Parathyroid adenoma (tissue), 2 donors: Measurements from ENCODE around the gene RETREG3.

ENCODE experiments used
- H2AFZ ChIP-seq: fragments of 300-600 bp; sonication (generic); one replicate; pipeline ENCODE4 v1.7.0; 2017; ENCODE audit warnings: antibody characterized with exemption, mild to moderate bottlenecking
- H3K27ac ChIP-seq: fragments of 300-600 bp; sonication (generic); one replicate; pipeline ENCODE4 v1.7.0; 2017
- H3K27me3 ChIP-seq: fragments of 300-600 bp; sonication (generic); one replicate; pipeline ENCODE4 v1.7.0; 2017; ENCODE audit warnings: low read length; ENCODE audit not compliant: control insufficient read depth, insufficient read depth
- H3K36me3 ChIP-seq: fragments of 300-600 bp; sonication (generic); one replicate; pipeline ENCODE4 v1.7.0; 2017; ENCODE audit warnings: low read length; ENCODE audit not compliant: control insufficient read depth, insufficient read depth
- H3K4me1 ChIP-seq: fragments of 300-600 bp; sonication (generic); one replicate; pipeline ENCODE4 v1.7.0; 2017; ENCODE audit warnings: control low read depth
- H3K4me2 ChIP-seq: fragments of 300-600 bp; sonication (generic); one replicate; pipeline ENCODE4 v1.7.0; 2017; ENCODE audit warnings: low read length
- H3K4me3 ChIP-seq: fragments of 300-600 bp; sonication (generic); one replicate; pipeline ENCODE4 v1.7.0; 2017; ENCODE audit warnings: low read depth, low read length
- H3K79me2 ChIP-seq: fragments of 300-600 bp; sonication (generic); one replicate; pipeline ENCODE4 v1.7.0; 2017; ENCODE audit warnings: control low read depth
- H3K9ac ChIP-seq: fragments of 300-600 bp; sonication (generic); one replicate; pipeline ENCODE4 v1.7.0; 2017; ENCODE audit warnings: mild to moderate bottlenecking
- H3K9me3 ChIP-seq: fragments of 300-600 bp; sonication (generic); one replicate; pipeline ENCODE4 v1.7.0; 2017; ENCODE audit warnings: low read length; ENCODE audit not compliant: control insufficient read depth
- TF ChIP-seq, protein P1 (sequence below): fragments of 300-600 bp; sonication (generic); IDR thresholded peaks from one replicate; pipeline ENCODE4 v1.7.0; 2017; ENCODE audit warnings: antibody characterized with exemption, mild to moderate bottlenecking
- donor health status: primary hyperparathyroidism.

RETREG3 gene

DNA sequence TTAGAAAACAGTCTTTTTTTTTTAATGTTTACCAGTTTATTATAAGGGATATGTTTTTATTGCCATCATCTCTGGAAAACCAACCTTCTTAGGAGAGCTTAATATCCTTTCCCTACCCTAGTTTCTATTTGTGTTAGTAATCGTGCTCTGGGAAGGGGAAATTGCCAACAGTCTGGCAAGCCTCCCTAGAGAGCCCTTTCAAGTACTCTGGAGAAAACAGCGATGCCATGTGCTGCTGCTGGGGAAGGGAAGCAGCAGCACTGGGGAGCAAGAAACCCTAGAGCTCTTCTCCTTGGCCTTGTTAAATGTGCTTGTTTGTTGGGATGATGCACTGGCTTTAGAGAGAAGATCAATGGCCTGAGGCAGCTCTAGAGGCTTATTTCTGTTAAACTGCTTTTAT lies 10.3 kb downstream of the RETREG3 start:
- Histone ChIP-seq H3K9me3 (no peaks in the 10 kb centered on the region), H3K36me3 (no peaks in the 10 kb centered on the region)

DNA sequence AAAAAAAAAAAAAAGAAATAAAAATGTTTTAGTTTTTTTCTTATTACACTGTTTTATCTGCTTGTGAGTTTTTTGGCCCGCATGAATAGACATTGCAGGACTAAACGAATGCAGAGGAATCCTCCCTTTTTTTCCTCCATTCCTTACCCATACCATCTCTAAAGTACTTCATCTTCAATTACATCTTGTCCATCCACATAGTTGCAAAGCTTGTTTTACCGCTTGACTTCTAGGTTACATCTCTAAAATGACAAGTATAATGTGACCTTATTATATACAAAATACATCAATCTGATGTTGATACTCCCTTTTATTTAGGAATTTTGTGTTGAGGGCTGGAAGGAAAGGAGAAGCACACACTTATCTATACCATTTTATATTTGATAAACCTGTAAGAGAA lies 12.8 kb downstream of the RETREG3 start:
- TF ChIP-seq, protein P1, sequence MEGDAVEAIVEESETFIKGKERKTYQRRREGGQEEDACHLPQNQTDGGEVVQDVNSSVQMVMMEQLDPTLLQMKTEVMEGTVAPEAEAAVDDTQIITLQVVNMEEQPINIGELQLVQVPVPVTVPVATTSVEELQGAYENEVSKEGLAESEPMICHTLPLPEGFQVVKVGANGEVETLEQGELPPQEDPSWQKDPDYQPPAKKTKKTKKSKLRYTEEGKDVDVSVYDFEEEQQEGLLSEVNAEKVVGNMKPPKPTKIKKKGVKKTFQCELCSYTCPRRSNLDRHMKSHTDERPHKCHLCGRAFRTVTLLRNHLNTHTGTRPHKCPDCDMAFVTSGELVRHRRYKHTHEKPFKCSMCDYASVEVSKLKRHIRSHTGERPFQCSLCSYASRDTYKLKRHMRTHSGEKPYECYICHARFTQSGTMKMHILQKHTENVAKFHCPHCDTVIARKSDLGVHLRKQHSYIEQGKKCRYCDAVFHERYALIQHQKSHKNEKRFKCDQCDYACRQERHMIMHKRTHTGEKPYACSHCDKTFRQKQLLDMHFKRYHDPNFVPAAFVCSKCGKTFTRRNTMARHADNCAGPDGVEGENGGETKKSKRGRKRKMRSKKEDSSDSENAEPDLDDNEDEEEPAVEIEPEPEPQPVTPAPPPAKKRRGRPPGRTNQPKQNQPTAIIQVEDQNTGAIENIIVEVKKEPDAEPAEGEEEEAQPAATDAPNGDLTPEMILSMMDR: no peak
- Histone ChIP-seq H3K9me3 (no peaks in the 10 kb centered on the region), H2AFZ (no peak overlapping the region), H3K36me3 (no peaks in the 10 kb centered on the region), H3K4me3 (no peak overlapping the region), H3K9ac (no peak overlapping the region), H3K27ac (no peak overlapping the region), H3K4me1 (no peaks in the 10 kb centered on the region), H3K4me2 (no peak overlapping the region), H3K79me2 (peaks cover 62% of the 10 kb centered on the region), H3K27me3 (no peaks in the 10 kb centered on the region)

More for the DNA sequence above, 10.3 kb downstream of the RETREG3 start:
- TF ChIP-seq, protein P1: no peak
- no peak overlapping the region for H3K9ac ChIP-seq
- no peak overlapping the region for H3K27ac ChIP-seq
- peaks cover 56% of the 10 kb centered on the region for H3K79me2 ChIP-seq
- no peak overlapping the region for H3K4me2 ChIP-seq
- no peaks in the 10 kb centered on the region for H3K27me3 ChIP-seq
- H3K4me1 ChIP-seq: no peaks in the 10 kb centered on the region
- no peak overlapping the region for H3K4me3 ChIP-seq
- H2AFZ ChIP-seq: no peak overlapping the region

- Histone ChIP-seq H3K79me2 (peaks cover 46% of the 10 kb centered on the region), H3K36me3 (no peaks in the 10 kb centered on the region), H3K27me3 (no peaks in the 10 kb centered on the region), H3K4me1 (no peaks in the 10 kb centered on the region), H3K9me3 (no peaks in the 10 kb centered on the region), H2AFZ (no peak overlapping the region), H3K27ac (no peak overlapping the region), H3K9ac (no peak overlapping the region), H3K4me2 (no peak overlapping the region), H3K4me3 (no peak overlapping the region)
- TF ChIP-seq, protein P1: no peak
Observed at GRCh38 chr17:42591411-42591810, 17.8 kb downstream of the RETREG3 start.

- Histone ChIP-seq H3K36me3 (no peaks in the 10 kb centered on the region), H3K27me3 (no peaks in the 10 kb centered on the region), H2AFZ (no peak overlapping the region), H3K9ac (no peak overlapping the region), H3K4me2 (no peak overlapping the region), H3K79me2 (peaks cover 45% of the 10 kb centered on the region), H3K4me3 (no peak overlapping the region), H3K27ac (no peak overlapping the region), H3K4me1 (no peaks in the 10 kb centered on the region), H3K9me3 (no peaks in the 10 kb centered on the region)
- TF ChIP-seq, protein P1: no peak
Observed at GRCh38 chr17:42590886-42591285, 18.3 kb downstream of the RETREG3 start.

GRCh38 chr17:42586514-42587230 lies 22.5 kb downstream of the RETREG3 start:
- Histone ChIP-seq H2AFZ (no peak overlapping the region), H3K4me3 (no peak overlapping the region), H3K36me3 (no peaks in the 10 kb centered on the region), H3K27me3 (no peaks in the 10 kb centered on the region), H3K9ac (no peak overlapping the region), H3K79me2 (peaks cover 16% of the 10 kb centered on the region), H3K4me2 (no peak overlapping the region), H3K4me1 (no peaks in the 10 kb centered on the region), H3K27ac (no peak overlapping the region), H3K9me3 (no peaks in the 10 kb centered on the region)
- TF ChIP-seq, protein P1: no peak
